ENCODE results near the gene ZMIZ1. TPM values are rescaled to one million over a fixed set of nuclear protein-coding genes. Genes with fewer than 3 reads are reported as not detected.
A peak's percentile ranks its signal among the peaks of the same experiment; 100 is the strongest.

The ZMIZ1 gene
- total RNA-seq, 5 donors from 2014 or later (not counting 1 experiment from before 2014, with no cell fraction given): 16.8 to 27.1 (median 21.2) TPM

DNA sequence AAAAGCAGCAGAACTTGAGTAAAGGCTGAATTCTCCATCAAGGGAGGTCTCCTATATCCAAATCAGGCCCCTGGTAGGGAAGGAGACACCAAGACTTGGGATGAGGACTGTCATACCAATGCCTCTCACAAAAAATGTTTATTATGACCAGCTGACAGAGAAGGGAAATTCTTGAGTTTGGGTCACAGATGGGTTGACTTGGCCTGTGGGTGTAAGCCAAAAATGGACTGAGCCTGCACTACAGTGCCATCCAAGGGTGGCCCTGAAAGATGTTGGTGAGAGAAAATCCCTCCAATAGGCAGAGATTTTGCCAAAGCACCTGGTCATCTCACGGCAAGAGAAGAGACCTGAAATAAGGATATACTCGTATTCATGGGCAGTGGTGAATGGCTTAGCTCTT lies 251.6 kb downstream of the ZMIZ1 start:
- Mint-ChIP-seq H3K27ac (peak overlapping the region; percentile 19 to 20), H3K4me3 (no peak overlapping the region), H3K4me1 (peaks cover 78 to 96% (median 93%) of the 10 kb centered on the region in 3 donors), H3K9me3 (peaks cover 0 to 7% (median 5%) of the 10 kb centered on the region in 3 donors), H3K27me3 (no peaks in the 10 kb centered on the region), H3K36me3 (no peaks in the 10 kb centered on the region)
- WGBS (ENCODE audit: insufficient coverage): 100% methylated on average over 2 of the region's 2 CpGs
- H3K4me3 ChIP-seq (ENCODE audit: control insufficient read depth in 1 of 2, extremely low read depth in 1 of 2, low read length in 1 of 2): no peak overlapping the region
- no peaks in the 10 kb centered on the region for H3K36me3 ChIP-seq (ENCODE audit: control insufficient read depth in 2 of 2, extremely low read depth in 1 of 2, insufficient read depth in 1 of 2, low read length in 1 of 2)
- H3K27ac ChIP-seq (ENCODE audit: low read length): no peak overlapping the region
- H3K9me3 ChIP-seq: no peaks in the 10 kb centered on the region
- H3K27me3 ChIP-seq (replicated peaks in 1 of 2; ENCODE audit: control insufficient read depth in 2 of 2, extremely low read depth in 1 of 2, insufficient read depth in 2 of 2, low read length in 1 of 2): no peaks in the 10 kb centered on the region
- H3K4me1 ChIP-seq (ENCODE audit: control insufficient read depth in 1 of 2, extremely low read depth in 1 of 2, insufficient read depth in 2 of 2, low read length in 2 of 2): peaks cover 37 to 90% of the 10 kb centered on the region in 2 experiments
- POLR2A ChIA-PET: no interaction called here
- ATAC-seq (replicated peaks in 1 of 4): no peak
- DNase-seq: no peak
- CTCF ChIA-PET: interaction anchor here in 1 of 2 donors (0.6 kb wide), 1 partner anchor 966 kb away, joined by 3 read pairs; no protein-coding TSS in a partner anchor

DNA sequence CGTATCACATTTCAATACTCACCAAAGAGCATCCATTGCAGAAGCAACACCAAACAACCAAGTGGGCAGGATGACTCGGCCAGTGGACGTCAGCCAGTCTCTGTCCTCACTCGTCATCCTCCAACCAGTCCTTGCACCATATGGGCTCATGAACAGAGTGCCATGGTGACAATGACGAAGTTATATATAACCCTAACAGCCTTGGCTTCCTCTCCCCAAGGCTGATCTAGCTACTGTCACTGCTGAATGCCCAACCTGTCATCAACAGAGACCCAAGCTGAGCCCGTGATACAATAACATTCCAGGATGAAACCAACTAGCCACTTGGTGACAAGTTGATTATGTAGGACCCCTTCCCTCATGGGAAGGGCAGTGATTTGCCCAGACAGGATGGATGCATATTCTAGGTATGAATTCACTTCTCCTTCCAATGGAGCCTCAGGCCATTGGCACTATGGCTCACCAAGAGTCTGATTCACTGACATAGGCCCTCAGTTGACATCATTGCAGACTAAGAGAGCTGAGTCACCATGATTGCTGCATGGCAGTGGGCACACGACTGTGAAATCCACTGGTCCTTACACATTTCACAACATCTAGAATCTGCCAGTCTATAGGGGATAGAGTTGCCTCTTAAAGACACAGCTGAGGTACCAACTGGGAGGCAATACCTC lies 252.2 kb downstream of the ZMIZ1 start:
- no peak for DNase-seq
- 100% methylated on average over 5 of the region's 7 CpGs for WGBS (ENCODE audit: insufficient coverage)
- Histone ChIP-seq H3K9me3 (no peaks in the 10 kb centered on the region), H3K27me3 (replicated peaks in 1 of 2; ENCODE audit: control insufficient read depth in 2 of 2, extremely low read depth in 1 of 2, insufficient read depth in 2 of 2, low read length in 1 of 2) (no peaks in the 10 kb centered on the region), H3K4me1 (ENCODE audit: control insufficient read depth in 1 of 2, extremely low read depth in 1 of 2, insufficient read depth in 2 of 2, low read length in 2 of 2) (peaks cover 37 to 90% of the 10 kb centered on the region in 2 experiments), H3K36me3 (ENCODE audit: control insufficient read depth in 2 of 2, extremely low read depth in 1 of 2, insufficient read depth in 1 of 2, low read length in 1 of 2) (no peaks in the 10 kb centered on the region), H3K4me3 (ENCODE audit: control insufficient read depth in 1 of 2, extremely low read depth in 1 of 2, low read length in 1 of 2) (no peak overlapping the region), H3K27ac (ENCODE audit: low read length) (no peak overlapping the region)
- Mint-ChIP-seq H3K27me3 (no peaks in the 10 kb centered on the region), H3K36me3 (no peaks in the 10 kb centered on the region), H3K4me3 (no peak overlapping the region), H3K27ac (peak overlapping the region; percentile 56 to 98), H3K9me3 (peaks cover 0 to 7% (median 5%) of the 10 kb centered on the region in 3 donors), H3K4me1 (peaks cover 78 to 90% (median 90%) of the 10 kb centered on the region in 3 donors)
- ATAC-seq (replicated peaks in 1 of 4): no peak
- ChIA-PET CTCF (no interaction called here), POLR2A (no interaction called here)

DNA sequence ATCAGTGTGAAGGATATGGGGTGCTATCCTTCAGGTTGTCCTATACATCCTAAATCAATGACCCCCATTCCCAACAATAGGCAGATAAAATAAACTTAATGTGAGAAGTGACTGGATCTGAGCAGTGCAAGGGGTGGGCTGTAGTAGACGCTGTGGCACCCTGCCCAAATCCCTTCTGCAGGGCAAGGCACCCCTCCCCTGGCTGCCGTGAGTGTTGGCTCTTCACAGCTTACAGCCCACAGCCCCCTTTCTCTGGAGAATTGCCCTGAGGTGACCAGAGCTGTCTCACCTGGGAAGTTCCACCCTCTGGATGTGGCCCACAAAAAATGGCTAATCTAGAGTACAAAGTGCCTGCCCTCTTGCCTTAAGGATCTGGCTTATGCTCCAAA lies 252.7 kb downstream of the ZMIZ1 start:
- Mint-ChIP-seq H3K36me3 (no peaks in the 10 kb centered on the region), H3K4me1 (peaks cover 77 to 87% (median 86%) of the 10 kb centered on the region in 3 donors), H3K4me3 (no peak overlapping the region), H3K27ac (peak overlapping the region; percentile 56 to 98), H3K27me3 (no peaks in the 10 kb centered on the region), H3K9me3 (peaks cover 0 to 7% (median 5%) of the 10 kb centered on the region in 3 donors)
- DNase-seq (no peak), ATAC-seq (replicated peaks in 1 of 4) (no peak)
- H3K27me3 ChIP-seq (replicated peaks in 1 of 2; ENCODE audit: control insufficient read depth in 2 of 2, extremely low read depth in 1 of 2, insufficient read depth in 2 of 2, low read length in 1 of 2): no peaks in the 10 kb centered on the region
- CTCF ChIA-PET: interaction anchor here (0.5 to 1.1 kb wide), 3 partner anchors 15 to 52 kb away, joined by 3 to 6 read pairs (median 3); no protein-coding TSS in a partner anchor
- H3K27ac ChIP-seq (ENCODE audit: low read length): peak overlapping the region; percentile 65
- peaks cover 39 to 88% of the 10 kb centered on the region in 2 experiments for H3K4me1 ChIP-seq (ENCODE audit: control insufficient read depth in 1 of 2, extremely low read depth in 1 of 2, insufficient read depth in 2 of 2, low read length in 2 of 2)
- POLR2A ChIA-PET: no interaction called here
- H3K9me3 ChIP-seq: no peaks in the 10 kb centered on the region
- WGBS (ENCODE audit: insufficient coverage): no CpG with 5 or more reads among the region's 2 CpGs
- no peak overlapping the region for H3K4me3 ChIP-seq (ENCODE audit: control insufficient read depth in 1 of 2, extremely low read depth in 1 of 2, low read length in 1 of 2)
- H3K36me3 ChIP-seq (ENCODE audit: control insufficient read depth in 2 of 2, extremely low read depth in 1 of 2, insufficient read depth in 1 of 2, low read length in 1 of 2): no peaks in the 10 kb centered on the region

DNA sequence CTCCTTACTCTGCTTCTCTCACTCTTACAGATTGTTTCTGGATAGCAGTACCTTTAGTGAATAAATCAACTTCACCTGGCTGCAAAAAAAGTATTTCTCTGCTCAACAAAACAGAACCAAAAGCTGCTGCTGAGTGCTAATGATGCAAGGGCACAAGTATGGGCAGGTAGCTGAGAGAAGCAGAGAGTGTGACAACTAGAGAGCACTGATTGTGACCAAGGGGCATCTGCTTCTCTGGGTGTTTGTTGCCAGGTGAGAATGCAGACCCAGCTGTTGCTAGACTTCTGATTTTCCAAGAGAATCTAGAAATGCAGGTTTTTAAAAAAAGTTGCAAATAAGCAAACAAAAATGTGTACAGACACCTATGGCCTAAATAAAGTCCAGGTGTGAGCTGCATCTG lies 253.2 kb downstream of the ZMIZ1 start:
- Mint-ChIP-seq H3K36me3 (no peaks in the 10 kb centered on the region), H3K27ac (peak overlapping the region; percentile 95 to 98), H3K4me3 (peak overlapping the region in 1 of 3 donors; percentile 75), H3K27me3 (no peaks in the 10 kb centered on the region), H3K9me3 (peaks cover 0 to 7% (median 5%) of the 10 kb centered on the region in 3 donors), H3K4me1 (peaks cover 72 to 82% (median 82%) of the 10 kb centered on the region in 3 donors)
- H3K4me1 ChIP-seq (ENCODE audit: control insufficient read depth in 1 of 2, extremely low read depth in 1 of 2, insufficient read depth in 2 of 2, low read length in 2 of 2): peaks cover 36 to 83% of the 10 kb centered on the region in 2 experiments
- H3K9me3 ChIP-seq: no peaks in the 10 kb centered on the region
- no peaks in the 10 kb centered on the region for H3K36me3 ChIP-seq (ENCODE audit: control insufficient read depth in 2 of 2, extremely low read depth in 1 of 2, insufficient read depth in 1 of 2, low read length in 1 of 2)
- DNase-seq: no peak
- POLR2A ChIA-PET: no interaction called here
- CTCF ChIA-PET: interaction anchor here (0.5 to 1.1 kb wide), 3 partner anchors 15 to 52 kb away, joined by 3 to 6 read pairs (median 3); no protein-coding TSS in a partner anchor
- H3K27me3 ChIP-seq (replicated peaks in 1 of 2; ENCODE audit: control insufficient read depth in 2 of 2, extremely low read depth in 1 of 2, insufficient read depth in 2 of 2, low read length in 1 of 2): no peaks in the 10 kb centered on the region
- H3K27ac ChIP-seq (ENCODE audit: low read length): peak overlapping the region; percentile 65
- no peak overlapping the region for H3K4me3 ChIP-seq (ENCODE audit: control insufficient read depth in 1 of 2, extremely low read depth in 1 of 2, low read length in 1 of 2)
- no peak for ATAC-seq (replicated peaks in 1 of 4)

DNA sequence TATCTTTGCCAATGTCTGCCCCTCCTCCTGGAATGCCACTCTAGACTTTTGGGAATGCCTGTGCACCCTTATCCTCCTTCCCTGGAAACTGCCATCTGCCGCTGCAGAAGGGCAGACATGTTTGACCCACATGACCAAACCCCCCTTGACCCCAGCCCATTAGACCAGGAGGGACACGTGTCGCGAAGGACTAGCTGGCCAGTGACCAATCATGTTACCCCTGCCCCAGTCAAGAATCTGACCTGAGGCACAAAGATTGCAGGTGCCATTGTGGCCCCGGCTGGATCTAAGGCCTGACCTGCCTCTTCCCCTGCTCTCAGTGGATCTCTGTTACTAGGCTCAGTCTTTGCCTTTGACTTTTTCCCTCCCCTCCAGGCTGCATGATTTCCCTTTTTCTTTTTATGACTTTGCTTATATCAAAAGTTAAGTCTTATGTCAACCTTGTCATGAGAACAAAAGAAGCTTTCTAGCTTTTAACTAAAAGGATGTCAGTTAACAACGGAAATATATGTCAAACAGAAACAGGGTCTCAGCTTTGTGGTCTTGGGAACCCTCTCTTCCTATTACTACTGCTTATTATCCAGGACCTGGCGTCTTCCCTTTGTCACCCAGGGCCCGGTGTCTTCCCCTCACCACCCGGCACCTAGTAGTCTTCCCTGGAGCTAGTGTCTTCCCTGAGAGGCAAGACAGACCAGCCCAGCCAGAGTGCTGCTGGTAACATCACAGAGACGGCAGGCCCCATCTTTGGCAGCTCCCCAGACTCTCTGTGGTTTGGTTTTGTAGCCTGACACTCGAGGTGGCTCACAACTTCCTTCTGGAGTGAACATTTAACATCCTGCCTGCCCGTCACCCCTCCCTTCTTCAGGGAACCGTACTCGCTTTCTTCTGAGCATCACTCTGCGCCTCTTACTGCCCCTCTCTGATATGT lies 254.1 kb downstream of the ZMIZ1 start:
- peak; percentile 71 to 91 (median 86) for DNase-seq
- peak; percentile 93 to 98 (median 96) for ATAC-seq (replicated peaks in 1 of 4)
- H3K9me3 ChIP-seq: no peaks in the 10 kb centered on the region
- H3K27me3 ChIP-seq (replicated peaks in 1 of 2; ENCODE audit: control insufficient read depth in 2 of 2, extremely low read depth in 1 of 2, insufficient read depth in 2 of 2, low read length in 1 of 2): no peaks in the 10 kb centered on the region
- peaks cover 28 to 80% of the 10 kb centered on the region in 2 experiments for H3K4me1 ChIP-seq (ENCODE audit: control insufficient read depth in 1 of 2, extremely low read depth in 1 of 2, insufficient read depth in 2 of 2, low read length in 2 of 2)
- peak overlapping the region; percentile 62 to 75 (median 70) for H3K4me3 Mint-ChIP-seq
- peaks cover 63 to 73% (median 72%) of the 10 kb centered on the region in 3 donors for H3K4me1 Mint-ChIP-seq
- no peaks in the 10 kb centered on the region for H3K27me3 Mint-ChIP-seq
- H3K4me3 ChIP-seq (ENCODE audit: control insufficient read depth in 1 of 2, extremely low read depth in 1 of 2, low read length in 1 of 2): peak overlapping the region; percentile 14 to 60
- WGBS (ENCODE audit: insufficient coverage): 14% methylated on average over 14 of the region's 15 CpGs
- H3K27ac Mint-ChIP-seq: peak overlapping the region; percentile 95 to 98
- ChIA-PET POLR2A (interaction anchor here in 1 of 2 donors (0.6 to 1.1 kb wide), 2 partner anchors 12 to 80 kb away, joined by 3 to 5 read pairs; no protein-coding TSS in a partner anchor), CTCF (interaction anchor here (0.6 to 1.7 kb wide), 12 partner anchors 10 to 1277 kb away, joined by 3 to 5 read pairs (median 3); no protein-coding TSS in a partner anchor)
- H3K36me3 ChIP-seq (ENCODE audit: control insufficient read depth in 2 of 2, extremely low read depth in 1 of 2, insufficient read depth in 1 of 2, low read length in 1 of 2): no peaks in the 10 kb centered on the region
- H3K9me3 Mint-ChIP-seq: peaks cover 0 to 7% (median 5%) of the 10 kb centered on the region in 3 donors
- H3K36me3 Mint-ChIP-seq: no peaks in the 10 kb centered on the region
- H3K27ac ChIP-seq (ENCODE audit: low read length): peak overlapping the region; percentile 65

DNA sequence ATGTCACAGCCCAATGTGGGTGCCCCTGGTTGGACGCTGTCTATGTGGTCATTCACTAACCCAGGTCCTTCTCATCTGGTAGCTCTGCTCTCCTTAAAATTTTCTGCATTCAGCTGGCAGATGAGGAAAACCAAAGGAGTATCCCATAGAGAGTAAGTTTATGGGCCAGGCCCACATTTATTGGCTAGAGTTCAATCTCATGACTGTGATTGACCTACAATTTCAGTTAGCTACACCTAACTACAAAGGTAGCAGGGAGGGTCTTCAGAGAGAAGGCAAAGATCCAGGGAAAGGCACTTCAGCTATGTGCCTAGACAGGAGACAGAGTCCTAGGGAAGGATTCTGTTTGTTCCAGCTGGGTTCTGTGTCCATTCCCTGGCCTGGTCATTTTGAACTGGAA lies 254.8 kb downstream of the ZMIZ1 start:
- Histone ChIP-seq H3K36me3 (ENCODE audit: control insufficient read depth in 2 of 2, extremely low read depth in 1 of 2, insufficient read depth in 1 of 2, low read length in 1 of 2) (no peaks in the 10 kb centered on the region), H3K27me3 (replicated peaks in 1 of 2; ENCODE audit: control insufficient read depth in 2 of 2, extremely low read depth in 1 of 2, insufficient read depth in 2 of 2, low read length in 1 of 2) (no peaks in the 10 kb centered on the region), H3K27ac (ENCODE audit: low read length) (peak overlapping the region; percentile 65), H3K9me3 (no peaks in the 10 kb centered on the region), H3K4me1 (ENCODE audit: control insufficient read depth in 1 of 2, extremely low read depth in 1 of 2, insufficient read depth in 2 of 2, low read length in 2 of 2) (peaks cover 26 to 72% of the 10 kb centered on the region in 2 experiments), H3K4me3 (ENCODE audit: control insufficient read depth in 1 of 2, extremely low read depth in 1 of 2, low read length in 1 of 2) (no peak overlapping the region)
- ATAC-seq (replicated peaks in 1 of 4) (no peak), DNase-seq (no peak)
- POLR2A ChIA-PET: interaction anchor here in 1 of 2 donors (0.7 to 1.1 kb wide), 2 partner anchors 11 to 1175 kb away, joined by 3 read pairs; no protein-coding TSS in a partner anchor
- no peaks in the 10 kb centered on the region for H3K27me3 Mint-ChIP-seq
- CTCF ChIA-PET: interaction anchor here (0.6 to 1.7 kb wide), 7 partner anchors 18 to 1278 kb away, joined by 3 to 5 read pairs (median 3); no protein-coding TSS in a partner anchor
- peak overlapping the region in 2 of 3 donors; percentile 62 to 75 for H3K4me3 Mint-ChIP-seq
- peaks cover 0 to 5% (median 4%) of the 10 kb centered on the region in 3 donors for H3K9me3 Mint-ChIP-seq
- peak overlapping the region; percentile 95 to 98 for H3K27ac Mint-ChIP-seq
- H3K4me1 Mint-ChIP-seq: peaks cover 55 to 66% (median 65%) of the 10 kb centered on the region in 3 donors
- WGBS (ENCODE audit: insufficient coverage): 17% methylated on average over 1 of the region's 1 CpG
- H3K36me3 Mint-ChIP-seq: no peaks in the 10 kb centered on the region

Data from T-cell (primary cell).